OCI-LY3 (cell line): ENCODE results near the gene MPC1L.

Source experiments
- H2AFZ ChIP-seq: fragments of 200-600, 300-600 bp; shearing (Covaris generic); 2 replicates; pipeline ENCODE4 v1.6.0; 2014; ENCODE audit warnings: antibody characterized with exemption, low read depth, low read length
- H3K27ac ChIP-seq: fragments of 200-600, 300-600 bp; sonication (generic); 2 replicates; pipeline ENCODE4 v1.5.1; 2014; ENCODE audit warnings: mild to moderate bottlenecking, low read length, moderate library complexity, mixed read lengths
- H3K27me3 ChIP-seq: fragments of 200-600, 300-600 bp; sonication (generic); 2 replicates; pipeline ENCODE4 v1.6.1; 2014; ENCODE audit warnings: low read depth, low read length, mixed read lengths
- H3K36me3 ChIP-seq: fragments of 200-600, 300-600 bp; sonication (generic); replicated peaks from 2 replicates; pipeline ENCODE3; 2014; ENCODE audit warnings: low read depth, low read length, mixed read lengths
- H3K4me1 ChIP-seq: fragments of 300-600, 200-600 bp; sonication (generic); 2 replicates; pipeline ENCODE4 v1.6.1; 2014; ENCODE audit warnings: low read length, mixed read lengths
- H3K4me2 ChIP-seq: fragments of 200-600, 300-600 bp; sonication (generic); 2 replicates; pipeline ENCODE4 v1.6.1; 2014; ENCODE audit warnings: low read length, mixed read lengths
- H3K4me3 ChIP-seq: fragments of 300-600, 200-600 bp; sonication (generic); 2 replicates; pipeline ENCODE4 v1.5.1; 2014; ENCODE audit warnings: antibody characterized with exemption, mild to moderate bottlenecking, low read length, moderate library complexity
- H3K79me2 ChIP-seq: fragments of 300-600, 200-600 bp; shearing (Covaris generic); 2 replicates; pipeline ENCODE4 v1.6.1; 2014; ENCODE audit warnings: mild to moderate bottlenecking, low read length, mixed read lengths
- H3K9ac ChIP-seq: fragments of 300-600, 200-600 bp; shearing (Covaris generic); 2 replicates; pipeline ENCODE4 v1.6.0; 2014; ENCODE audit warnings: mild to moderate bottlenecking, low read length, moderate library complexity
- H3K9me3 ChIP-seq: fragments of 200-600, 300-600 bp; shearing (Covaris generic); 2 replicates; pipeline ENCODE4 v1.6.1; 2014; ENCODE audit warnings: low read length, mixed read lengths; ENCODE audit not compliant: insufficient read depth
- H4K20me1 ChIP-seq: fragments of 200-600, 300-600 bp; sonication (generic); 2 replicates; pipeline ENCODE4 v1.6.1; 2016; ENCODE audit warnings: low read length, mixed read lengths; ENCODE audit not compliant: insufficient read depth
- EZH2phosphoT487 ChIP-seq: fragments of 200-600 bp; shearing (Covaris generic); IDR thresholded peaks from 2 replicates; pipeline ENCODE4 v1.6.1; 2018; ENCODE audit warnings: antibody characterized with exemption, mixed run types, low read depth
- TF ChIP-seq, protein P1 (sequence below): fragments of 200-600, 300-600 bp; sonication (generic); IDR thresholded peaks from 2 replicates; pipeline ENCODE4 v1.5.1; 2014; ENCODE audit warnings: antibody characterized with exemption, low read length, low read depth

MPC1L gene

DNA sequence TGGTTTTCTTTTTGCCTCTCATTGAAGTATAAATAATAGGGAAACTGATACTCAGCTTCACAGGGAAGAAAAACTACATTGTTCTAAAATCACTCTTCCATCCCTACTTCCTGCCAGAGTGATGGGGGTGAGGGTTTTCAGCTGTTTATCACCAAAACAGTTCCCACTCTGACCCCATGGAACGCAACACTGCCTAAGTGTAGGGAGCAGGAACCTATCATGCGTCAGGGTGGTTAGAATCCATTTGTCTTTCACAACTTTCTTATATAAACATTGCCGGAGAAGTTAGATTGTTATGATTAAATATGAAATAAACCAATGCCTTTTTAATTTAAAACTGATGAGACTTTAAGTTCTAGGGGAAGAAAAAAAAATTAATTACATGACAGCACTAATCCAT lies 15.8 kb upstream of the MPC1L start:
- no peaks in the 10 kb centered on the region for H4K20me1 ChIP-seq
- H3K79me2 ChIP-seq: no peaks in the 10 kb centered on the region
- TF ChIP-seq EZH2phosphoT487: no peak
- TF ChIP-seq, protein P1, sequence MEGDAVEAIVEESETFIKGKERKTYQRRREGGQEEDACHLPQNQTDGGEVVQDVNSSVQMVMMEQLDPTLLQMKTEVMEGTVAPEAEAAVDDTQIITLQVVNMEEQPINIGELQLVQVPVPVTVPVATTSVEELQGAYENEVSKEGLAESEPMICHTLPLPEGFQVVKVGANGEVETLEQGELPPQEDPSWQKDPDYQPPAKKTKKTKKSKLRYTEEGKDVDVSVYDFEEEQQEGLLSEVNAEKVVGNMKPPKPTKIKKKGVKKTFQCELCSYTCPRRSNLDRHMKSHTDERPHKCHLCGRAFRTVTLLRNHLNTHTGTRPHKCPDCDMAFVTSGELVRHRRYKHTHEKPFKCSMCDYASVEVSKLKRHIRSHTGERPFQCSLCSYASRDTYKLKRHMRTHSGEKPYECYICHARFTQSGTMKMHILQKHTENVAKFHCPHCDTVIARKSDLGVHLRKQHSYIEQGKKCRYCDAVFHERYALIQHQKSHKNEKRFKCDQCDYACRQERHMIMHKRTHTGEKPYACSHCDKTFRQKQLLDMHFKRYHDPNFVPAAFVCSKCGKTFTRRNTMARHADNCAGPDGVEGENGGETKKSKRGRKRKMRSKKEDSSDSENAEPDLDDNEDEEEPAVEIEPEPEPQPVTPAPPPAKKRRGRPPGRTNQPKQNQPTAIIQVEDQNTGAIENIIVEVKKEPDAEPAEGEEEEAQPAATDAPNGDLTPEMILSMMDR: no peak
- no peak overlapping the region for H2AFZ ChIP-seq
- H3K4me3 ChIP-seq: no peak overlapping the region
- H3K9ac ChIP-seq: no peak overlapping the region
- no peak overlapping the region for H3K27ac ChIP-seq
- H3K36me3 ChIP-seq: no peaks in the 10 kb centered on the region
- H3K4me1 ChIP-seq: no peaks in the 10 kb centered on the region
- H3K9me3 ChIP-seq: no peaks in the 10 kb centered on the region
- H3K4me2 ChIP-seq: no peak overlapping the region
- no peaks in the 10 kb centered on the region for H3K27me3 ChIP-seq

DNA sequence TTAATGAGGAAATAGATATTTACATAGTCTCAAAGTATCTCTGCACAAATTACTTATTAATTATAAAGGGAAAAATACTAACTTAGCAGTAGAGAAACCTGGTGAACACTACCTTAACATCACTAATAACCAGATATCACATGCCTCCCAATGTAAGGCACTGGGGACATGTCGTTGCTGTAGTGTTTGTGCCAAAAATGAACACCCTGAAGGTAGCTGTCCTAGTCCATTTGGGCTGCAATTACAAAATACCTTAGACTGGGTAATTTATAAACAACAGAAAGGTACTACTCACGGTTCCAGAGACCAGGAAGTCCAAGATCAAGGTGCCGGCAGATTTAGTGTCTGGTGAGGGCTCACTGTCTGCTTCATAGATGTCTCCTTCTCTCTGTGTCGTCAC lies 10.7 kb upstream of the MPC1L start:
- no peaks in the 10 kb centered on the region for H3K79me2 ChIP-seq
- no peak overlapping the region for H3K4me3 ChIP-seq
- no peaks in the 10 kb centered on the region for H3K36me3 ChIP-seq
- no peak overlapping the region for H2AFZ ChIP-seq
- H3K9ac ChIP-seq: no peak overlapping the region
- H3K4me1 ChIP-seq: no peaks in the 10 kb centered on the region
- H3K27ac ChIP-seq: no peak overlapping the region
- H3K27me3 ChIP-seq: no peaks in the 10 kb centered on the region
- no peaks in the 10 kb centered on the region for H4K20me1 ChIP-seq
- TF ChIP-seq EZH2phosphoT487: no peak
- TF ChIP-seq, protein P1: no peak
- H3K4me2 ChIP-seq: no peak overlapping the region
- H3K9me3 ChIP-seq: no peaks in the 10 kb centered on the region

GRCh38 chrX:40615976-40616375 lies 7.3 kb upstream of the MPC1L start:
- Histone ChIP-seq H3K36me3 (no peaks in the 10 kb centered on the region), H3K4me1 (no peaks in the 10 kb centered on the region), H3K27me3 (no peaks in the 10 kb centered on the region), H4K20me1 (no peaks in the 10 kb centered on the region), H3K9me3 (no peaks in the 10 kb centered on the region), H2AFZ (no peak overlapping the region), H3K9ac (no peak overlapping the region), H3K4me3 (no peak overlapping the region), H3K79me2 (no peaks in the 10 kb centered on the region), H3K27ac (no peak overlapping the region), H3K4me2 (no peak overlapping the region)
- TF ChIP-seq, protein P1: no peak
- no peak for TF ChIP-seq EZH2phosphoT487

DNA sequence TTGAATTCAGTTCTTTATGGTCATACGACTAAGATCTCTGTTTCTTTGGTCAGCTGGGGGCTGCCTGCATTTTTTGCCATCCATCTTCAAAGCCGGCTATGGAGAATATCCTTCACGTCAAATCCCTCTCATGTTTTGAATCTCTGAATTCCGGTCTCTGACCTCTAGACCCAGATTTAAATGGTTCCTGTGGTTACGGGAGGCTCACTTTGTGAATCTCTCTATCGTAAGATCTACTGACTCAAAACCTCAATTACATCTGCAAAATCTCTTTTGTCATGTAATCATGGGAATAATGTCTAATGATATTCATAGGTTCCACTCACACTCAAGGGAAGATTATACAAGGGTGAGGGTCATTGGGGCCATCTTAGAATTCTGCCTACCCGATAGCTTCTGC lies 5.7 kb upstream of the MPC1L start:
- H4K20me1 ChIP-seq: no peaks in the 10 kb centered on the region
- no peaks in the 10 kb centered on the region for H3K9me3 ChIP-seq
- no peaks in the 10 kb centered on the region for H3K36me3 ChIP-seq
- no peaks in the 10 kb centered on the region for H3K27me3 ChIP-seq
- no peak overlapping the region for H2AFZ ChIP-seq
- no peak overlapping the region for H3K27ac ChIP-seq
- no peak overlapping the region for H3K4me2 ChIP-seq
- H3K4me3 ChIP-seq: no peak overlapping the region
- no peaks in the 10 kb centered on the region for H3K4me1 ChIP-seq
- no peak overlapping the region for H3K9ac ChIP-seq
- no peaks in the 10 kb centered on the region for H3K79me2 ChIP-seq
- TF ChIP-seq, protein P1: no peak
- no peak for TF ChIP-seq EZH2phosphoT487
